Right lobe of liver (tissue), 6 donors: Measurements from ENCODE around the gene HIVEP2. TPM values are rescaled to one million over a fixed set of nuclear protein-coding genes. Genes with fewer than 3 reads are reported as not detected.

Source experiments
- ATAC-seq, 4 donors: fragments of 200-7000 bp; cut with Tn5 transposase; one replicate each; pipeline ENCODE4 v1.9.1; 2020; ENCODE audit warnings: mild to moderate bottlenecking in 4 of 4, moderate library complexity in 4 of 4
- DNase-seq, 3 donors: peaks; one replicate each; pipeline ENCODE4 v3.0.0-alpha.2; 2020
- H3K27ac ChIP-seq, 3 donors: fragments of 200-600 bp; one replicate each; pipeline ENCODE4 v1.8.0; 2022
- H3K27me3 ChIP-seq, 2 donors: fragments of 200-600 bp; one replicate each; pipeline ENCODE4 v1.8.0; 2022
- H3K36me3 ChIP-seq, 4 donors: fragments of 200-600 bp; sonication (generic) in 1 of 4; one replicate each; pipeline versions ENCODE4 v1.5.1 to v1.8.0; 2017 to 2022; ENCODE audit warnings: control low read depth in 1 of 4
- H3K4me1 ChIP-seq, 4 donors: fragments of 200-600 bp; sonication (generic) in 1 of 4; one replicate each; pipeline versions ENCODE4 v1.5.1 to v1.8.0; 2017 to 2022; ENCODE audit warnings: control low read depth in 1 of 4
- H3K4me3 ChIP-seq, 3 donors: fragments of 200-600 bp; one replicate each; pipeline ENCODE4 v1.8.0; 2022
- H3K9me3 ChIP-seq, 4 donors: fragments of 200-600 bp; sonication (generic) in 1 of 4; one replicate each; pipeline versions ENCODE4 v1.5.1 to v1.8.0; 2017 to 2022; ENCODE audit warnings: control low read depth in 1 of 4
- POLR2A ChIP-seq: fragments of 450-650 bp; IDR thresholded peaks from one replicate; pipeline ENCODE4 v1.6.1; 2017; ENCODE audit warnings: antibody characterized with exemption, mild to moderate bottlenecking
- WGBS: methylation state at CpG from one replicate; pipeline ENCODE4 v1.1.6; 2018; ENCODE audit warnings: low coverage, low lambda C conversion rate; ENCODE audit not compliant: insufficient coverage; ENCODE audit errors: missing lambda C conversion rate; 5-methylcytosine and 5-hydroxymethylcytosine counted together
- intact Hi-C, 2 donors: fragments of 100-400 bp; cut with DNase I; formaldehyde crosslinking; loops; one replicate each; pipeline versions ENCODE4 v1.11.2 to v1.14.1; 2022
- total RNA-seq, 6 experiments: library from RNA; depleted of rRNA in 2 of 6; stranded (reverse); fragments of >200 nt in 2 of 6; fragmentation: NEBNext Ultra II Directional in 3 of 6; extraction: Animal tissue kit (Norgen Biotek cat#: 25700) in 3 of 6; gene quantifications; one replicate each; pipeline versions ENCODE4 v1.1.0 to v1.2.4, GENCODE V29; 2016 to 2023
- TF ChIP-seq, protein P1 (sequence below), 4 donors: fragments of 200-600 bp in 3 of 4; fragments of 450-650 bp in 1 of 4; IDR thresholded peaks; one replicate each; pipeline versions ENCODE4 v1.5.1 to v1.8.0; 2016 to 2022; ENCODE audit warnings: antibody characterized with exemption in 4 of 4, mild to moderate bottlenecking in 2 of 4
- donor health status: DM: no; HTN: yes; CAD: no.
- donor health status: DM: no; HTN: no; CAD: no.
- donor health status: DM: no; HTN: no; CAD: no.
- donor health status: DM: no; HTN: yes; CAD: no.
- donor health status: DM: no; HTN: yes; CAD: no.

Gene HIVEP2
- total RNA-seq, 6 experiments from 2014 or later, result 3.0 to 8.9 (median 5.1) TPM

DNA sequence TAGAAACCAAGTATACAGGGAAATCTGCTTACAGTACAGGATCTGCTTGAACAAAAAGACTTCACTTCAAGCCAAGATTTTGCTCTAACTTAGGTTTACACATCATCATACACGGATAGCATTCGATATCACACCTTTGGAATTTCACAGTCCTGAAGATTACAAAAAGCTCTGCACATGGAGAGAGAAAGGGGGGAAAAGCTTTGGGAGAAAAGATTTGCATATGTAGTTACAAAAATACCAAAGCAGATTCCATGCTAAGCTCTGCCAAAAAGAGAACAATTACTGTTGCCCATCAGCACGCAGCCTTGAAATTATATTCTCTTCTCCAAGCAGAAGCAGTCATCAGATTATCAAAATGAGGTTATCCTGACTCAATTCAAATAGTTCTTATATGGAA lies 62.0 kb downstream of the HIVEP2 start:
- Histone ChIP-seq H3K4me1 (peaks cover 0 to 6% (median 0%) of the 10 kb centered on the region in 4 donors), H3K4me3 (no peak overlapping the region), H3K27me3 (no peaks in the 10 kb centered on the region), H3K9me3 (no peaks in the 10 kb centered on the region), H3K27ac (no peak overlapping the region), H3K36me3 (no peaks in the 10 kb centered on the region)
- intact Hi-C loops, result no loop called here
- TF ChIP-seq POLR2A, result no peak
- TF ChIP-seq, protein P1, sequence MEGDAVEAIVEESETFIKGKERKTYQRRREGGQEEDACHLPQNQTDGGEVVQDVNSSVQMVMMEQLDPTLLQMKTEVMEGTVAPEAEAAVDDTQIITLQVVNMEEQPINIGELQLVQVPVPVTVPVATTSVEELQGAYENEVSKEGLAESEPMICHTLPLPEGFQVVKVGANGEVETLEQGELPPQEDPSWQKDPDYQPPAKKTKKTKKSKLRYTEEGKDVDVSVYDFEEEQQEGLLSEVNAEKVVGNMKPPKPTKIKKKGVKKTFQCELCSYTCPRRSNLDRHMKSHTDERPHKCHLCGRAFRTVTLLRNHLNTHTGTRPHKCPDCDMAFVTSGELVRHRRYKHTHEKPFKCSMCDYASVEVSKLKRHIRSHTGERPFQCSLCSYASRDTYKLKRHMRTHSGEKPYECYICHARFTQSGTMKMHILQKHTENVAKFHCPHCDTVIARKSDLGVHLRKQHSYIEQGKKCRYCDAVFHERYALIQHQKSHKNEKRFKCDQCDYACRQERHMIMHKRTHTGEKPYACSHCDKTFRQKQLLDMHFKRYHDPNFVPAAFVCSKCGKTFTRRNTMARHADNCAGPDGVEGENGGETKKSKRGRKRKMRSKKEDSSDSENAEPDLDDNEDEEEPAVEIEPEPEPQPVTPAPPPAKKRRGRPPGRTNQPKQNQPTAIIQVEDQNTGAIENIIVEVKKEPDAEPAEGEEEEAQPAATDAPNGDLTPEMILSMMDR (IDR thresholded peaks at IDR 0.05), result no peak
- ATAC-seq (no peak), DNase-seq (no peak)
- WGBS, result 83% methylated on average over 3 of the region's 3 CpGs

DNA sequence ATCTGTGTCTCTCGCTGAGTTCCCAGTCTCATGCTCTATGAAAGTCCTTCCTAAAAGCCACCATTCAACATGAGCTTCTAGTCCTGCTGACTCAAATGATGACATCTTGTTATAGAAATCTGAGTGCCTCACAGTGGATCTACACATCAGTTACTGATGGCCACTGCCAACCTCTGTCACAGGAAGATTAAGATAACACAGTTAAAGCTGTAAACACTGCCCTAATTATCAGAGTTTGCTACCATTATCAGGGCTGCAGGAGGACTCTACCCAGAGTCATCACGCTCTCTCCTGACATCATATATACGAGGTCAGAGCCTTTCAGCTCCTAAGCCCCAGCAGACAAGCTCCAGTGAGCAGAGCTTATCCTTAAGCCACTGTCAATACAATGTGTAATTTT lies 63.2 kb downstream of the HIVEP2 start:
- ATAC-seq (no peak), DNase-seq (no peak)
- Histone ChIP-seq H3K9me3 (no peaks in the 10 kb centered on the region), H3K4me1 (peaks cover 0 to 6% (median 0%) of the 10 kb centered on the region in 4 donors), H3K27me3 (no peaks in the 10 kb centered on the region), H3K36me3 (no peaks in the 10 kb centered on the region), H3K27ac (no peak overlapping the region), H3K4me3 (no peak overlapping the region)
- 81% methylated on average over 2 of the region's 3 CpGs for WGBS
- TF ChIP-seq POLR2A, result no peak
- TF ChIP-seq, protein P1 (IDR thresholded peaks at IDR 0.05), result no peak
- intact Hi-C loops, result no loop called here

DNA sequence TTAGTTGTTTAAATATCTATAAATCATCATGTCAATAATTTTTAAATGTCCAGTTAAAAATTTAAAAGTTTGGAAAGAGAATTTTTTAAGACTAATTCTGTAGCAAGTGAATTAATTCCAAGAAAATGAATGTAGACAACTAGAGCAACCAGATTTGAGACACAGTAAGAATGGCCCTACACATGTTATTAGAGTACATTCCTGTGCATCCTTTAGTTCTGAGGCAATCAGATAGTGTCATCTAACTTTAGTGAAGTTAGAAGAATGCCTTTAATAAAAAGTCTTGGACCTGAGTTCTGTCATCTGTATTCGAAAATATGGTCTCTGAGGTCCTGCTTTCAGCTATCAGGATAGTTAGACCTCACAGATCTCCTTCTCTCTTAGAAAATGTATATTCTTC lies 63.7 kb downstream of the HIVEP2 start:
- H3K27ac ChIP-seq, result no peak overlapping the region
- TF ChIP-seq POLR2A, result no peak
- TF ChIP-seq, protein P1 (IDR thresholded peaks at IDR 0.05), result no peak
- no peak overlapping the region for H3K4me3 ChIP-seq
- intact Hi-C loops, result no loop called here
- ATAC-seq (no peak), DNase-seq (no peak)
- no peaks in the 10 kb centered on the region for H3K36me3 ChIP-seq
- no peaks in the 10 kb centered on the region for H3K9me3 ChIP-seq
- no peaks in the 10 kb centered on the region for H3K27me3 ChIP-seq
- 100% methylated on average over 1 of the region's 1 CpG for WGBS
- peaks cover 0 to under 1% (median 0%) of the 10 kb centered on the region in 4 donors for H3K4me1 ChIP-seq

DNA sequence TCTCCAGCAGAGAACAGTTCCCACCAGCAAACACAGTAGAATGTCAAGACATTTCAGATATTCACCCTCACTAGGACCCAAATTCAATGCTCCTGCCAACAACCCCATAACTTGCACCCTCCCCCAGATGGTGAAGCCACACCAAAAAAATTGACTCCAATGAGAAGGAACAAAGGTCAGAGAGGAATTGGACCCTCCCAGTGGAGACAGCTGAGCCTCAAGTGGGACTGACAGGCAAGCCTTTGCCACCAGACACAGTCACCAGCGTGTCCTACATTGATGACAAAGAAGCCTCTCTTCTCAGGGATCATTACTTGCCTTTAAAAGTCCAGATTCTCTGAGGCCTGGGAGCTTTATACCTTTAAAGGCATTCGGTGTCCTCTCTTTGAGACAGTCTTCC lies 64.8 kb downstream of the HIVEP2 start:
- ATAC-seq (no peak), DNase-seq (no peak)
- Histone ChIP-seq H3K36me3 (no peaks in the 10 kb centered on the region), H3K27ac (no peak overlapping the region), H3K27me3 (no peaks in the 10 kb centered on the region), H3K4me3 (no peak overlapping the region), H3K4me1 (no peaks in the 10 kb centered on the region), H3K9me3 (no peaks in the 10 kb centered on the region)
- no peak for TF ChIP-seq POLR2A
- TF ChIP-seq, protein P1 (IDR thresholded peaks at IDR 0.05), result no peak
- intact Hi-C loops, result no loop called here
- 83% methylated on average over 1 of the region's 2 CpGs for WGBS

DNA sequence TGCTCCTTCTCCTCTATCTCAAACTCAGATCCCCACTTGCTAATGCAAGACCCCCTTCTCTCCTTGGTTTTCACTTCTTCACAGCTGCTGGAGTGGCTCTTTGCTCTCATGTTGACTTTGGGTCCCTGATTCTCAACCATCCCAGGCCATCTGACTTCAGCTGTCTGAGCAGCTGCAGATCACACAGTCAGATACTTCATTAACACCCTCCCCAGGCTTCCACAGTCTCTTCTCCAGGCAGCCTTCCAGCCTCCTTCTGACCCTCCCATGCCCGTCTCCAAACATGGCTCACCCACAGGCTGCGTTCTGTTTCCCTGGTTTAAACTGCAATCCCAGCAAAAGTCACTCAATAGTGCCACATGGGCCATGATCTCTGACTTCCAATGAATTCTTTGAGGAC lies 65.4 kb downstream of the HIVEP2 start:
- intact Hi-C loops, result no loop called here
- H3K27me3 ChIP-seq, result no peaks in the 10 kb centered on the region
- H3K4me3 ChIP-seq, result no peak overlapping the region
- no peak overlapping the region for H3K27ac ChIP-seq
- no peaks in the 10 kb centered on the region for H3K4me1 ChIP-seq
- ATAC-seq (no peak), DNase-seq (no peak)
- 96% methylated on average over 2 of the region's 2 CpGs for WGBS
- TF ChIP-seq POLR2A, result no peak
- TF ChIP-seq, protein P1 (IDR thresholded peaks at IDR 0.05), result no peak
- H3K9me3 ChIP-seq, result no peaks in the 10 kb centered on the region
- H3K36me3 ChIP-seq, result no peaks in the 10 kb centered on the region
